Breast epithelium (tissue), 4 donors: ENCODE measurements around the gene CBR1. TPM values are rescaled to one million over a fixed set of nuclear protein-coding genes. Genes with fewer than 3 reads are reported as not detected.

Experiments used
- DNase-seq, 2 donors: peaks; one replicate each; pipeline ENCODE4 v3.0.0-alpha.2; 2019; ENCODE audit warnings: low spot score in 2 of 2
- H3K27ac ChIP-seq, 2 donors: fragments of 200-600 bp; sonication (generic) in 1 of 2; one replicate each; pipeline ENCODE4 v1.5.1; 2016 to 2019; ENCODE audit warnings: mild to moderate bottlenecking in 1 of 2
- H3K27me3 ChIP-seq, 2 donors: fragments of 200-600 bp; sonication (generic) in 1 of 2; one replicate each; pipeline versions ENCODE4 v1.5.1 to v1.6.0; 2017 to 2019; ENCODE audit warnings: control low read depth in 1 of 2, mild to moderate bottlenecking in 1 of 2
- H3K36me3 ChIP-seq: fragments of 200-600 bp; one replicate; pipeline ENCODE4 v1.5.1; 2019
- H3K4me1 ChIP-seq, 2 donors: fragments of 200-600 bp; sonication (generic); one replicate each; pipeline ENCODE4 v1.5.1; 2016 to 2019; ENCODE audit warnings: control low read depth in 1 of 2
- H3K4me3 ChIP-seq, 3 donors: fragments of 200-600 bp; sonication (generic); 1 replicate in 2 of 3; 2 replicates in 1 of 3; pipeline ENCODE4 v1.5.1; 2016 to 2019; ENCODE audit warnings: mild to moderate bottlenecking in 3 of 3, moderate library complexity in 2 of 3
- H3K9me3 ChIP-seq, 2 donors: fragments of 200-600 bp; sonication (generic) in 1 of 2; one replicate each; pipeline ENCODE4 v1.5.1; 2016 to 2019; ENCODE audit warnings: control low read depth in 1 of 2
- POLR2A ChIP-seq: fragments of 450-650 bp; IDR thresholded peaks from one replicate; pipeline ENCODE4 v1.6.1; 2016; ENCODE audit warnings: antibody characterized with exemption, mild to moderate bottlenecking, moderate library complexity
- POLR2AphosphoS5 ChIP-seq, 3 donors: sonication (generic); formaldehyde crosslinking; IDR thresholded peaks; one replicate each; pipeline ENCODE4 v1.6.1; 2017; ENCODE audit warnings: antibody characterized with exemption in 3 of 3
- intact Hi-C: fragments of 100-400 bp; cut with DNase I; formaldehyde crosslinking; loops from one replicate; pipeline ENCODE4 v1.15.1; 2023; ENCODE audit warnings: low total_unique reads
- total RNA-seq, 3 donors: library from RNA; depleted of rRNA; stranded (reverse); fragments of >200 nt; gene quantifications; one replicate each; pipeline ENCODE4 v1.1.0, GENCODE V29; 2016
- TF ChIP-seq, protein P1 (sequence below), 3 donors: fragments of 450-650 bp; IDR thresholded peaks; one replicate each; pipeline ENCODE4 v1.5.1; 2016 to 2017; ENCODE audit warnings: antibody characterized with exemption in 3 of 3, mild to moderate bottlenecking in 3 of 3, moderate library complexity in 3 of 3

The CBR1 gene
- total RNA-seq, 3 donors from 2014 or later = 79.5 to 104 (median 85.5) TPM

DNA sequence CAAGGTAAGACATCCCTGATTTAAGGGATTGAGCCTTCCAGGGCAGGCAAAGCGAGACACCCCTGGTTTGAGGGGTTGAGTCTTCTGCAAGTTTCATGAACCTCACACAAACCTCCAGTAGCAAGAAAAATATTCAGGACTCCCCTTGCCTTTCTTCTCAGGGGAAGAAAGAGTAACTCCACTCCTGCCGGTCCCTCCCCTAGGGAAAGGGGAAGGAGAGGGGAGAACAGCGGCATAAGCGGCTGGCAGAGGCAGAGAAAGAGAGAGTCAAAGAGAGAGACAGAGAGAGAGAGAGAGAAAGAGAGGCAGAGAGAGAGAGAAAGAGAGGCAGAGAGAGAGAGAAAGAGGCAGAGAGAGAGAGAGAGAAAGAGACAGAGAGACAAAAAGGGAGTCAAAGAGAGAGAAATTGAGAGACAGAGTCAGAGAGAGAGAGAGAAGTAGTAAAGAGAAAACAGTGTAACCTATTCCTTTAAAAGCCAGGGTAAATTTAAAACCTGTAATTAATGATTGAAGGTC is 35.6 kb downstream of the CBR1 start:
- H3K9me3 ChIP-seq = no peaks in the 10 kb centered on the region
- no peaks in the 10 kb centered on the region for H3K36me3 ChIP-seq
- H3K4me1 ChIP-seq = no peaks in the 10 kb centered on the region
- TF ChIP-seq, protein P1, sequence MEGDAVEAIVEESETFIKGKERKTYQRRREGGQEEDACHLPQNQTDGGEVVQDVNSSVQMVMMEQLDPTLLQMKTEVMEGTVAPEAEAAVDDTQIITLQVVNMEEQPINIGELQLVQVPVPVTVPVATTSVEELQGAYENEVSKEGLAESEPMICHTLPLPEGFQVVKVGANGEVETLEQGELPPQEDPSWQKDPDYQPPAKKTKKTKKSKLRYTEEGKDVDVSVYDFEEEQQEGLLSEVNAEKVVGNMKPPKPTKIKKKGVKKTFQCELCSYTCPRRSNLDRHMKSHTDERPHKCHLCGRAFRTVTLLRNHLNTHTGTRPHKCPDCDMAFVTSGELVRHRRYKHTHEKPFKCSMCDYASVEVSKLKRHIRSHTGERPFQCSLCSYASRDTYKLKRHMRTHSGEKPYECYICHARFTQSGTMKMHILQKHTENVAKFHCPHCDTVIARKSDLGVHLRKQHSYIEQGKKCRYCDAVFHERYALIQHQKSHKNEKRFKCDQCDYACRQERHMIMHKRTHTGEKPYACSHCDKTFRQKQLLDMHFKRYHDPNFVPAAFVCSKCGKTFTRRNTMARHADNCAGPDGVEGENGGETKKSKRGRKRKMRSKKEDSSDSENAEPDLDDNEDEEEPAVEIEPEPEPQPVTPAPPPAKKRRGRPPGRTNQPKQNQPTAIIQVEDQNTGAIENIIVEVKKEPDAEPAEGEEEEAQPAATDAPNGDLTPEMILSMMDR (IDR thresholded peaks at IDR 0.05) = no peak
- no peak for TF ChIP-seq POLR2AphosphoS5 (IDR thresholded peaks at IDR 0.05)
- no peak for TF ChIP-seq POLR2A
- no peak for DNase-seq
- H3K27me3 ChIP-seq = no peaks in the 10 kb centered on the region
- intact Hi-C loops = no loop called here
- H3K4me3 ChIP-seq = peak overlapping the region in 1 of 3 donors; percentile 5
- H3K27ac ChIP-seq = no peak overlapping the region

DNA sequence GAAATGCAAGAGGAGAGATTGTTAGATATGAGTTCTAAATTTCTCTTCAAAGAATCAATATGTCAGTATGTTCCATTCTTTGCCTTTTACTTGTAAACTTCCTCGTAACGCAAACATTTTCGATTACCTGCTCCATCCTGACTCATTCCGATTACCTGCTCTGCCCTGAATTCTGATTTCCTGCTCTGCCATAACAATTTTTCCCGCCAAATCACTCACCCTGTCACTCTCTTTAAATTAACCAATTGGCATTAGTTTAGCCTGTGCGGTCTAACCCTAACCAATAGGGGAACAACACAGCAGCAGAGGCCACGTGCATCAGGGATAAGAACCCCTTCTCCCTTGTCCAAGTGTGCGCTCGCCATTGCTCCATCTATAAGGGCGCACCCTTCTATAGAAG is 40.0 kb downstream of the CBR1 start:
- H3K4me3 ChIP-seq = no peak overlapping the region
- TF ChIP-seq POLR2AphosphoS5 (IDR thresholded peaks at IDR 0.05) (no peak), POLR2A (no peak)
- TF ChIP-seq, protein P1 (IDR thresholded peaks at IDR 0.05) = no peak
- no peak overlapping the region for H3K27ac ChIP-seq
- H3K27me3 ChIP-seq = no peaks in the 10 kb centered on the region
- H3K4me1 ChIP-seq = no peaks in the 10 kb centered on the region
- intact Hi-C loops = no loop called here
- no peak for DNase-seq
- no peaks in the 10 kb centered on the region for H3K36me3 ChIP-seq
- H3K9me3 ChIP-seq = no peaks in the 10 kb centered on the region

DNA sequence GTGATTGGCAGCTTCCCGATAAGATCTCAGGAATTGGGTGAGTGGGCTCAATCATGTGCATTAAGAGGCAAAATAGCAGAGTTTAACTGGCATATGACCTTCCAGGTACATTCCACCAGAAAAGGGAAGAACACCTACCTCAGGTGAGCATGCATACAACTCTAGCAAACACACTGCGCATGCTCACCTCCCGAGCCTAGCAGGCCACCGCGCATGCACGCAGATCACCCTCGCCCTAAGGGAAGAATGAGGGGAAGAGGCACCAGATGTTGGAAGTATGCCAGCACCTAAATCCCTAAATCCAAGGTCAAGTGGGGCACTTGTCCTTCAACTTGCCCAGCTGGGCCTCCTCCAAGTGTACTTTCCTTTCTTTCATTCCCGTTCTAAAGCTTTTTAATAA is 41.4 kb downstream of the CBR1 start:
- no peaks in the 10 kb centered on the region for H3K9me3 ChIP-seq
- TF ChIP-seq POLR2A = no peak
- TF ChIP-seq, protein P1 (IDR thresholded peaks at IDR 0.05) = no peak
- TF ChIP-seq POLR2AphosphoS5 (IDR thresholded peaks at IDR 0.05) = no peak
- no peaks in the 10 kb centered on the region for H3K27me3 ChIP-seq
- no peak overlapping the region for H3K27ac ChIP-seq
- intact Hi-C loops = no loop called here
- no peaks in the 10 kb centered on the region for H3K4me1 ChIP-seq
- no peak for DNase-seq
- H3K36me3 ChIP-seq = no peaks in the 10 kb centered on the region
- no peak overlapping the region for H3K4me3 ChIP-seq

DNA sequence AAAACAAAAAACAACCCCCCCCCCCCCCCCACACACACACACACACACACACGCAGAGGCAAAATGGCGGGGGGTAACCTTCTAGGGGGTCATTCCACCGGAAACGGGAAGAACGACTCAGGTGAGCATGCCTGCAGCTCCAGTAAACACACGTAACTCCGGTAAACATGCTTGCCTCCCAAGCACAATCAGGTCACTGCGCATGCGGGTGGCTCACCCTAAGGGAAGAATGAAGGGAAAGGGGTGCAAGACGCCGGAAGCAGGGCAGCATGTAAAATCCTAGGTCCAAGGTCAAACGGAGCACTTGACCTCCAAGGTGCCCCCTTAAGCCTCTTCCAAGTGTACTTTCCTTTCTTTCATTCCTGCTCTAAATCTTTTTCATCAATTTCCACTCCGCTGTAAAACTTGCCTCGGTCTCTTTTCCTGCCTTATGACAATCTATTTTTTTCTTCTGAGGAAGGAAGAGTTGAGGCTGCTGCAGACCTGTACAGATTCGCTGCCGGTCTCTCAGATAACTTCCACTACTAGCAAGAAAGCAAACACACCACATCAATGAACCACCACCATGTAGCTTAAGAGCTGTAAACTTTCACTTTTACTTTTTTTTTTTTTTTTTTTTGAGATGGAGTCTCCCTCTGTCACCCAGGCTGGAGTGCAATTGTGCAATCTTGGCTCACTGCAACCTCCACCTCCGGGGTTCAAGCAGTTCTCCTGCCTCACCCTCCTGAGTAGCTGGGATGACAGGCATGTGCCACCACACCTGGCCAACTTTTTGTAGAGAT is 44.0 kb downstream of the CBR1 start:
- peak in 1 of 2 donors; percentile 62 for DNase-seq
- no peak for TF ChIP-seq POLR2A
- TF ChIP-seq, protein P1 (IDR thresholded peaks at IDR 0.05) = no peak
- no peak for TF ChIP-seq POLR2AphosphoS5 (IDR thresholded peaks at IDR 0.05)
- H3K27ac ChIP-seq = peak overlapping the region in 1 of 2 donors; percentile 66
- no peaks in the 10 kb centered on the region for H3K4me1 ChIP-seq
- no peaks in the 10 kb centered on the region for H3K27me3 ChIP-seq
- H3K4me3 ChIP-seq = peak overlapping the region in 1 of 3 donors; percentile 51
- no peaks in the 10 kb centered on the region for H3K36me3 ChIP-seq
- intact Hi-C loops = no loop called here
- H3K9me3 ChIP-seq = peaks cover 0 to 5% of the 10 kb centered on the region in 2 donors

DNA sequence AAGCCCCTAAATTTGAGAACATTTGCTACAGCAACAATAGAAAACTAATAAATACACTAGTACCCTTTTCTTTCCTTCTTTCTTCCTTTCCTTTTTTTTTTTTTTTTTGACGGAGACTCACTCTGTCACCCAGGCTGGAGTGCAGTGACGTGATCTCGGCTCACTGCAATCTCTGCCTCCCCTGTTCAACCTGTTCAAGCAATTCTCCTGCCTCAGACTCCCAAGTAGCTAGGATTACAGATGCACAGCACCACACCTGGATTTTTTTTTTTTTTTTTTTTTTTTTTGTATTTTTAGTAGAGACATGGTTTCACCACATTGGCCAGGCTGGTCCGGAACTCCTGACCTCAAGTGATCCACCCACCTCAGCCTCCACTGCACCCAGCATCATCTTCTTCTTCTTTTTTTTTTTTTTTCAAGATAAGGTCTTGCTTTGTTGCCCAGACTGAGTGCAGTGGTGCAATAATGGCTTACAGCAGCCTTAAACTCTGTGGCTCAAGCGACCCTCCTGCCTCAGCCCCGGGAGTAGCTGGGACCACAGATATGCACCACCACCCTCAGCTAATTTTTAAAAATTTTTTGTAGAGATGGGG is 45.4 kb downstream of the CBR1 start:
- Histone ChIP-seq H3K27ac (no peak overlapping the region), H3K9me3 (peaks cover 0 to 5% of the 10 kb centered on the region in 2 donors), H3K36me3 (no peaks in the 10 kb centered on the region), H3K27me3 (no peaks in the 10 kb centered on the region), H3K4me3 (no peak overlapping the region), H3K4me1 (no peaks in the 10 kb centered on the region)
- DNase-seq = no peak
- intact Hi-C loops = no loop called here
- TF ChIP-seq, protein P1 (IDR thresholded peaks at IDR 0.05) = no peak
- TF ChIP-seq POLR2A = no peak
- no peak for TF ChIP-seq POLR2AphosphoS5 (IDR thresholded peaks at IDR 0.05)
